ENCODE measurements around the gene SDE2. TPM values are rescaled to one million over a fixed set of nuclear protein-coding genes. Genes with fewer than 3 reads are reported as not detected.
A peak's percentile ranks its signal among the peaks of the same experiment; 100 is the strongest.

The SDE2 gene
- polyA plus RNA-seq, 2 donors: 3.3 to 6.1 TPM

GRCh38 chr1:225946082-225946620 lies 53.0 kb downstream of the SDE2 start:
- peaks cover 4 to 7% of the 10 kb centered on the region in 2 donors for H3K4me1 ChIP-seq (ENCODE audit: control insufficient read depth in 2 of 2, insufficient read depth in 2 of 2, low read length in 1 of 2)
- 74 to 81% methylated on average over 4 of the region's 4 CpGs for WGBS, 2 donors
- H3K27ac ChIP-seq (ENCODE audit: low read depth in 2 of 2, low read length in 1 of 2): no peak overlapping the region
- no peaks in the 10 kb centered on the region for H3K27me3 ChIP-seq (ENCODE audit: control insufficient read depth in 1 of 2, insufficient read depth in 2 of 2, low read length in 2 of 2)
- peak overlapping the region in 1 of 2 donors; percentile 61 for H3K4me3 ChIP-seq (ENCODE audit: low read depth in 1 of 2, low read length in 2 of 2)
- peaks cover 0 to 9% of the 10 kb centered on the region in 2 donors for H3K9me3 ChIP-seq (ENCODE audit: control insufficient read depth in 2 of 2, insufficient read depth in 1 of 2, low read depth in 1 of 2, low read length in 1 of 2)
- H3K36me3 ChIP-seq (ENCODE audit: control insufficient read depth in 2 of 2, insufficient read depth in 2 of 2, low read length in 1 of 2): peaks cover 0 to 8% of the 10 kb centered on the region in 2 donors

- Histone ChIP-seq H3K27ac (ENCODE audit: low read depth in 2 of 2, low read length in 1 of 2) (no peak overlapping the region), H3K4me1 (ENCODE audit: control insufficient read depth in 2 of 2, insufficient read depth in 2 of 2, low read length in 1 of 2) (peaks cover 4 to 7% of the 10 kb centered on the region in 2 donors), H3K4me3 (ENCODE audit: low read depth in 1 of 2, low read length in 2 of 2) (peak overlapping the region in 1 of 2 donors; percentile 61), H3K9me3 (ENCODE audit: control insufficient read depth in 2 of 2, insufficient read depth in 1 of 2, low read depth in 1 of 2, low read length in 1 of 2) (peaks cover 0 to 9% of the 10 kb centered on the region in 2 donors), H3K36me3 (ENCODE audit: control insufficient read depth in 2 of 2, insufficient read depth in 2 of 2, low read length in 1 of 2) (peaks cover 0 to 8% of the 10 kb centered on the region in 2 donors), H3K27me3 (ENCODE audit: control insufficient read depth in 1 of 2, insufficient read depth in 2 of 2, low read length in 2 of 2) (no peaks in the 10 kb centered on the region)
- WGBS, 2 donors: 69 to 86% methylated on average over 4 of the region's 4 CpGs
These were observed 53.6 kb downstream of the SDE2 start for GRCh38 chr1:225945564-225945963.

DNA sequence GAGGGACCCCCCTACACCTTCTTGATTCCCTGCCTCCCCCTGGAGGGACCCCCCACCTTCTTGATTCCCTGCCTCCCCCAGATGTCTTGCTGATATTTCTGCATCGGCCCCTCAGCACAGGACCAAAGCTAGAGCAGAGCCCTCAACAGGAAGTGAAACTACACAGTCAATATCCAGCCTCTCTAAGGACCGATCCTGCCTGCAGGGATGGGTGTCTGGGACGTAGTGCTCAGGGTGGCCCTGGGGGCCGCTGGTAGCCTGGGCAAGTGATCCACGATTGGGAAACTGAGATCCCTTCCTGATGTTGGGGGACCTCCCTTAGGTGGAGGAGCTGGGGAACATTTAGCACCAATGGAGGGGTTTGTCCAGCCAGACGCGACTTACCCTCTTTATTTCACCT lies 54.2 kb downstream of the SDE2 start:
- peaks cover 0 to 8% of the 10 kb centered on the region in 2 donors for H3K36me3 ChIP-seq (ENCODE audit: control insufficient read depth in 2 of 2, insufficient read depth in 2 of 2, low read length in 1 of 2)
- peaks cover 0 to 9% of the 10 kb centered on the region in 2 donors for H3K9me3 ChIP-seq (ENCODE audit: control insufficient read depth in 2 of 2, insufficient read depth in 1 of 2, low read depth in 1 of 2, low read length in 1 of 2)
- H3K27ac ChIP-seq (ENCODE audit: low read depth in 2 of 2, low read length in 1 of 2): no peak overlapping the region
- no peaks in the 10 kb centered on the region for H3K27me3 ChIP-seq (ENCODE audit: control insufficient read depth in 1 of 2, insufficient read depth in 2 of 2, low read length in 2 of 2)
- WGBS, 2 donors: 81 to 83% methylated on average over 7 of the region's 7 CpGs
- no peak overlapping the region for H3K4me3 ChIP-seq (ENCODE audit: low read depth in 1 of 2, low read length in 2 of 2)
- H3K4me1 ChIP-seq (ENCODE audit: control insufficient read depth in 2 of 2, insufficient read depth in 2 of 2, low read length in 1 of 2): peaks cover 4 to 7% of the 10 kb centered on the region in 2 donors

- WGBS, 2 donors: 50 to 74% methylated on average over 2 of the region's 2 CpGs
- H3K27me3 ChIP-seq (ENCODE audit: control insufficient read depth in 1 of 2, insufficient read depth in 2 of 2, low read length in 2 of 2): no peaks in the 10 kb centered on the region
- H3K4me1 ChIP-seq (ENCODE audit: control insufficient read depth in 2 of 2, insufficient read depth in 2 of 2, low read length in 1 of 2): peaks cover 4 to 7% of the 10 kb centered on the region in 2 donors
- H3K27ac ChIP-seq (ENCODE audit: low read depth in 2 of 2, low read length in 1 of 2): no peak overlapping the region
- H3K36me3 ChIP-seq (ENCODE audit: control insufficient read depth in 2 of 2, insufficient read depth in 2 of 2, low read length in 1 of 2): peaks cover 0 to 8% of the 10 kb centered on the region in 2 donors
- H3K9me3 ChIP-seq (ENCODE audit: control insufficient read depth in 2 of 2, insufficient read depth in 1 of 2, low read depth in 1 of 2, low read length in 1 of 2): peaks cover 0 to 9% of the 10 kb centered on the region in 2 donors
- no peak overlapping the region for H3K4me3 ChIP-seq (ENCODE audit: low read depth in 1 of 2, low read length in 2 of 2)
These were observed 54.8 kb downstream of the SDE2 start for GRCh38 chr1:225944387-225944786.

GRCh38 chr1:225943582-225943981 lies 55.6 kb downstream of the SDE2 start:
- no peaks in the 10 kb centered on the region for H3K27me3 ChIP-seq (ENCODE audit: control insufficient read depth in 1 of 2, insufficient read depth in 2 of 2, low read length in 2 of 2)
- no peak overlapping the region for H3K4me3 ChIP-seq (ENCODE audit: low read depth in 1 of 2, low read length in 2 of 2)
- H3K36me3 ChIP-seq (ENCODE audit: control insufficient read depth in 2 of 2, insufficient read depth in 2 of 2, low read length in 1 of 2): peaks cover 0 to 8% of the 10 kb centered on the region in 2 donors
- no peak overlapping the region for H3K27ac ChIP-seq (ENCODE audit: low read depth in 2 of 2, low read length in 1 of 2)
- 84 to 85% methylated on average over 4 of the region's 4 CpGs for WGBS, 2 donors
- H3K9me3 ChIP-seq (ENCODE audit: control insufficient read depth in 2 of 2, insufficient read depth in 1 of 2, low read depth in 1 of 2, low read length in 1 of 2): peaks cover 0 to 9% of the 10 kb centered on the region in 2 donors
- peaks cover 4 to 9% of the 10 kb centered on the region in 2 donors for H3K4me1 ChIP-seq (ENCODE audit: control insufficient read depth in 2 of 2, insufficient read depth in 2 of 2, low read length in 1 of 2)

- Histone ChIP-seq H3K4me3 (ENCODE audit: low read depth in 1 of 2, low read length in 2 of 2) (no peak overlapping the region), H3K27ac (ENCODE audit: low read depth in 2 of 2, low read length in 1 of 2) (no peak overlapping the region), H3K4me1 (ENCODE audit: control insufficient read depth in 2 of 2, insufficient read depth in 2 of 2, low read length in 1 of 2) (peaks cover 4 to 9% of the 10 kb centered on the region in 2 donors), H3K27me3 (ENCODE audit: control insufficient read depth in 1 of 2, insufficient read depth in 2 of 2, low read length in 2 of 2) (no peaks in the 10 kb centered on the region), H3K9me3 (ENCODE audit: control insufficient read depth in 2 of 2, insufficient read depth in 1 of 2, low read depth in 1 of 2, low read length in 1 of 2) (peaks cover 0 to 9% of the 10 kb centered on the region in 2 donors), H3K36me3 (ENCODE audit: control insufficient read depth in 2 of 2, insufficient read depth in 2 of 2, low read length in 1 of 2) (peaks cover 0 to 8% of the 10 kb centered on the region in 2 donors)
- WGBS, 2 donors: 61 to 71% methylated on average over 7 of the region's 7 CpGs
These were observed 56.6 kb downstream of the SDE2 start for GRCh38 chr1:225942574-225942973.

DNA sequence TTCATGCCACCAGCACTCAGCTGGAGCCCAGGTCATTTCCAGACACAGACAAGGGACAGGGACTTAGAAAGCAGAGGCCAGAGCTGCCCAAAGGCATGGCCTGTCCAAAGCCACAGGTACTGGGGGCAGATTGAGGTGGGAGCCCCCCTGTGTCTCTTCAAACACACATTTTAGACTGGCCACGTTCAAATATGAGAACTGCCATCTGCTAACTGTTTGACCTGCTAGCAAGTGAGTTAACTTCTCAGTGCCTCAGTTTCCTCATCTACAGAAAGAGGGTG lies 57.3 kb downstream of the SDE2 start:
- peaks cover 4 to 9% of the 10 kb centered on the region in 2 donors for H3K4me1 ChIP-seq (ENCODE audit: control insufficient read depth in 2 of 2, insufficient read depth in 2 of 2, low read length in 1 of 2)
- no peak overlapping the region for H3K27ac ChIP-seq (ENCODE audit: low read depth in 2 of 2, low read length in 1 of 2)
- H3K9me3 ChIP-seq (ENCODE audit: control insufficient read depth in 2 of 2, insufficient read depth in 1 of 2, low read depth in 1 of 2, low read length in 1 of 2): peaks cover 0 to 9% of the 10 kb centered on the region in 2 donors
- no peak overlapping the region for H3K4me3 ChIP-seq (ENCODE audit: low read depth in 1 of 2, low read length in 2 of 2)
- WGBS, 2 donors: 47 to 77% methylated on average over 1 of the region's 1 CpG
- H3K36me3 ChIP-seq (ENCODE audit: control insufficient read depth in 2 of 2, insufficient read depth in 2 of 2, low read length in 1 of 2): peaks cover 0 to 8% of the 10 kb centered on the region in 2 donors
- no peaks in the 10 kb centered on the region for H3K27me3 ChIP-seq (ENCODE audit: control insufficient read depth in 1 of 2, insufficient read depth in 2 of 2, low read length in 2 of 2)

DNA sequence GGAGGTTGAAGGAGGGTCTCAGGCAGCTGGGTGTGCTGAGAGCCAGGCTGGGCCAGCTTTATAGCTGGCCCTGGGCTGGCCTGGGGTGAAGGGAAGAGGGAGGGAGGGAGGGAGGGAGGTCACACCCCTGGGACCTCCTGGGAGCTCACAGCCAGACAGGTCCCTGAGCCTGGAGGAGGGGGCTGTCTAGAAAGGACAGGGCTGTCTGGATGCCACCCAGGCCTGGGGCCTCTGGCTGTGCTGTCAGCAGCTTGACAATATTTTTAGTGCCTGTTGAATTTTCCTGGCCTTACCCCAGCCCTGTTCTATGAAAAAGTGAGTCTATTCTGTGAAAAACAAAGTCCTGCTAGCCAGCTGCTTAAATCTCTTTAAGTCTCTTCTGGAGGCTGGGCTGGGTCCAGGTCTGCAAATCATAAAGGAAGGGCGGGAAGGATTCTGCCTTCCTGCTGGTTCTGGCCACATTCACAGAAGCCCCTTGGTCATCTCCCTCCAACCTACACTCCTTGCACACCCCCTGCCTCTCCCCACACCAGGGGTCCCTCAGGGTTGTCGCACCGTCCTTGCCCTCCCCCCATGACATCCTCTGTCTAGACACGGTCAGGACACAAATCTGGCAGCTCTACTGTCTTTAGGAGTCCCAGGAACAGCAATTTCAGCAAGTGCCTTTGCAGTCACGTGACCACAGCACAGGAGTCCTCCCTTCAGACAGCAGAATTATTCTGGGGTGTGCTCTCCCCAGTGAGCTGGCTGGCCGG lies 57.8 kb downstream of the SDE2 start, which contains the start of gene LEFTY2:
Gene LEFTY2 (minus strand): TSS at position 34 of the 755 bp plus-strand sequence. CDS start 80 bp downstream, outside the sequence.
- peaks cover 0 to 8% of the 10 kb centered on the region in 2 donors for H3K36me3 ChIP-seq (ENCODE audit: control insufficient read depth in 2 of 2, insufficient read depth in 2 of 2, low read length in 1 of 2)
- no peaks in the 10 kb centered on the region for H3K27me3 ChIP-seq (ENCODE audit: control insufficient read depth in 1 of 2, insufficient read depth in 2 of 2, low read length in 2 of 2)
- H3K9me3 ChIP-seq (ENCODE audit: control insufficient read depth in 2 of 2, insufficient read depth in 1 of 2, low read depth in 1 of 2, low read length in 1 of 2): peaks cover 0 to 9% of the 10 kb centered on the region in 2 donors
- H3K4me1 ChIP-seq (ENCODE audit: control insufficient read depth in 2 of 2, insufficient read depth in 2 of 2, low read length in 1 of 2): peaks cover 4 to 9% of the 10 kb centered on the region in 2 donors
- no peak within 1 kb of the TSS for H3K4me3 ChIP-seq (ENCODE audit: low read depth in 1 of 2, low read length in 2 of 2)
- 61 to 72% methylated on average over 6 of the region's 6 CpGs for WGBS, 2 donors
- no peak within 1 kb of the TSS for H3K27ac ChIP-seq (ENCODE audit: low read depth in 2 of 2, low read length in 1 of 2)

GRCh38 chr1:225940385-225941151 lies 58.6 kb downstream of the SDE2 start:
- H3K9me3 ChIP-seq (ENCODE audit: control insufficient read depth in 2 of 2, insufficient read depth in 1 of 2, low read depth in 1 of 2, low read length in 1 of 2): peaks cover 0 to 3% of the 10 kb centered on the region in 2 donors
- WGBS, 2 donors: 83 to 85% methylated on average over 22 to 25 of the region's 25 CpGs
- H3K27ac ChIP-seq (ENCODE audit: low read depth in 2 of 2, low read length in 1 of 2): no peak overlapping the region
- peaks cover 4 to 5% of the 10 kb centered on the region in 2 donors for H3K4me1 ChIP-seq (ENCODE audit: control insufficient read depth in 2 of 2, insufficient read depth in 2 of 2, low read length in 1 of 2)
- no peaks in the 10 kb centered on the region for H3K27me3 ChIP-seq (ENCODE audit: control insufficient read depth in 1 of 2, insufficient read depth in 2 of 2, low read length in 2 of 2)
- H3K4me3 ChIP-seq (ENCODE audit: low read depth in 1 of 2, low read length in 2 of 2): no peak overlapping the region
- H3K36me3 ChIP-seq (ENCODE audit: control insufficient read depth in 2 of 2, insufficient read depth in 2 of 2, low read length in 1 of 2): peaks cover 0 to 3% of the 10 kb centered on the region in 2 donors
